T-helper 22 cell (primary cell): Measurements from ENCODE around the gene OR10H3.
"Not testable (repeated sequence)": the region's sequence is repeated elsewhere in the genome, so short reads cannot be mapped to it uniquely, and the experiment has no call there.

ENCODE experiments used
- DNase-seq: peaks from one replicate; pipeline ENCODE4 v3.0.0-alpha.2; 2020; ENCODE audit warnings: low read depth

The OR10H3 gene

GRCh38 chr19:15779756-15780476 lies 42.1 kb downstream of the OR10H3 start:
- no peak for DNase-seq

- no peak for DNase-seq
Observed at GRCh38 chr19:15780610-15781418, 43.0 kb downstream of the OR10H3 start.

- DNase-seq: no peak
Observed at GRCh38 chr19:15781661-15782060, 43.9 kb downstream of the OR10H3 start.

- DNase-seq: no peak
Observed at GRCh38 chr19:15782211-15782610, 44.4 kb downstream of the OR10H3 start.

- not testable (repeated sequence) for DNase-seq
Observed at GRCh38 chr19:15782896-15783295, 45.1 kb downstream of the OR10H3 start.

- no peak for DNase-seq
Observed at GRCh38 chr19:15787611-15788155, 49.9 kb downstream of the OR10H3 start, which contains the start of gene OR10H5. TSS of gene OR10H5 (plus strand) at chr19:15787661. CDS start at chr19:15794049, 6,388 bp downstream.

GRCh38 chr19:15788594-15789270 lies 50.9 kb downstream of the OR10H3 start:
- DNase-seq: no peak

GRCh38 chr19:15790096-15790495 lies 52.3 kb downstream of the OR10H3 start:
- DNase-seq: no peak
